GM18907 (cell line): ENCODE measurements around the gene LOXL3.
A peak's percentile ranks its signal among the peaks of the same experiment; 100 is the strongest.

Experiments used
- ATAC-seq: cut with Tn5 transposase; IDR thresholded peaks from one replicate; pipeline ENCODE4 v1.9.1; 2021; ENCODE audit warnings: mild to moderate bottlenecking, moderate library complexity; ENCODE audit not compliant: unreplicated experiment

Gene LOXL3

DNA sequence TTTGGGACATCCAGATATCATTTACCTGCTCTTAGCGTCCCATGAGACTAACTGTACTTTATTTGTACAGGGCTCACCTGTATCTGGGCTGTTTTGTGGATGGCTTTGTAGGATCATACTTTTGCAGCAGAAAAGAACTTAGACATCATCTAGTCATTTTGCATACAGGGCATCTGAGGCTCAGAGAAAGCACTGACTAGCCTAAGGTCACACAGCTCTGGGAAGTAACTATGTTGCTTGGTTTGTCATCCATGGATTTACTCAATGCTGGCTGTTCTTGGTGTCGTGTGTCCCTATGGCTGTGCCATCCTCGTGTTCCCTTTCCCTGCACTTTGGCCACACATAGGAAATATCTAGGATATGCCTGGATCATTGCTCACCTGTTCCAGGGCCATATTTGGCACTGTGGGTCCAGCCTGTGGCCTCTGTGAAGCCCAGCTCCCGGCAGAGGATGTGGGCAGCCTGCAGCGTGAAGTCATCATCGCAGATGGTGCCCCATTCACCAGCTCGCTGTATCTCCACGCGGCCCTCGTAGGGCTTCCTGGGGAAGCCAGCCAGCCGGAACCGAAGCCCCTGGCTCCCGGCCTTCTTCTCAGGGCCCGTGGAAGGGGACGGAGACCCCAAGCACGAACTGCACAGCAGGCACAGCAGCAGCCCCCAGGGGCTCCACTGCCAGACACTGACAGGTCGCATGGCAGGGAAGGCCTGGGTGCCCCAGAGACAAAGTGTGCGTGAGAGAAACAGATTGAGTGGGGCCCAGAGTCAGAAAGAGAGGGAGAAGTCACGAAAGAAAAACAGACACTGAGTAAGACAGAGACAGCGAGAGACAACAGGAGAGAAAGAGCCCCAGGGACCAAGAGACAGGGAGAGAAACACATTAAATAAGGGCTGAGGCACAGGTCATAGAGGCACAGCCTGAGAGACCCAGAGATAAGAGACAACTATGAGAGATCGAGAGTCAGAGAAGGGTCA is 1.5 kb downstream of the LOXL3 start:
- ATAC-seq, result peak; percentile 25

DNA sequence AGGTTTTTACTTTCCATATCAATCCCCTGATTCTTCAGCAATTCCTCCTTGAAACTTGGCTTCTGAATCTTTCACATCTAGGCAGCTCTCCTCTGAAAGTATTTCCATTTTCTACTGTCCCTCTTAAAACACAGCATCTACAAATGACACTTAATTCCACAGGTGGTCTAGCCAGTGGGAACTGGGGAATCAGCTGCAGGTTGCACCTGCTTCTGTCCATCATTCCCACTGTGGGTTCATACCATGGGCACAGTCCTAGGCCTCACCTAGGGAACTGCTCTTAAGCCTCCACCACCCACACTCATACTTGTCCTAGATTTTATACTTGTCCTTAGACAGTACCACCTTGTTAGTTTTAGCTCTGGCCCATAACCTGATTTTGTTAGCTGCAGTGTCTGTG is 2.2 kb downstream of the LOXL3 start:
- no peak for ATAC-seq

DNA sequence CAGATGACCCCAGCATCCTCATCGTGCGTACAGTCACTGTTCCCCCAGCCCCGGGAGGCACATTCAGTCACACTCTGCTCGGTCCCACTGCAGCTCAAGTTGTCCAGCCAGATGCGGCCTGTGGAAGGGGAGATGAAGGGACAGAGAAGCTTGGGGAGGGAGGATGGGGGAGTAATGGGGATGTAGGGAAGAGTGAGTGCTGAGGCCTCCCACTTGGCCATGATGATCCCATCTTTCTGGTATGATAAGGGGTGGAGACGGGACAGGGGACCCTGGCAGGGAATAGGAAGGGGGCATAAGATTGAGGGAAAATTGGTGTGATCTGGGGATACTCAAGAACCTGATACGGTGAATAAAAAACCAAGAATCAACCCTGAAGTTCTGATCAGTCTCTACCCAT is 3.5 kb downstream of the LOXL3 start:
- no peak for ATAC-seq

DNA sequence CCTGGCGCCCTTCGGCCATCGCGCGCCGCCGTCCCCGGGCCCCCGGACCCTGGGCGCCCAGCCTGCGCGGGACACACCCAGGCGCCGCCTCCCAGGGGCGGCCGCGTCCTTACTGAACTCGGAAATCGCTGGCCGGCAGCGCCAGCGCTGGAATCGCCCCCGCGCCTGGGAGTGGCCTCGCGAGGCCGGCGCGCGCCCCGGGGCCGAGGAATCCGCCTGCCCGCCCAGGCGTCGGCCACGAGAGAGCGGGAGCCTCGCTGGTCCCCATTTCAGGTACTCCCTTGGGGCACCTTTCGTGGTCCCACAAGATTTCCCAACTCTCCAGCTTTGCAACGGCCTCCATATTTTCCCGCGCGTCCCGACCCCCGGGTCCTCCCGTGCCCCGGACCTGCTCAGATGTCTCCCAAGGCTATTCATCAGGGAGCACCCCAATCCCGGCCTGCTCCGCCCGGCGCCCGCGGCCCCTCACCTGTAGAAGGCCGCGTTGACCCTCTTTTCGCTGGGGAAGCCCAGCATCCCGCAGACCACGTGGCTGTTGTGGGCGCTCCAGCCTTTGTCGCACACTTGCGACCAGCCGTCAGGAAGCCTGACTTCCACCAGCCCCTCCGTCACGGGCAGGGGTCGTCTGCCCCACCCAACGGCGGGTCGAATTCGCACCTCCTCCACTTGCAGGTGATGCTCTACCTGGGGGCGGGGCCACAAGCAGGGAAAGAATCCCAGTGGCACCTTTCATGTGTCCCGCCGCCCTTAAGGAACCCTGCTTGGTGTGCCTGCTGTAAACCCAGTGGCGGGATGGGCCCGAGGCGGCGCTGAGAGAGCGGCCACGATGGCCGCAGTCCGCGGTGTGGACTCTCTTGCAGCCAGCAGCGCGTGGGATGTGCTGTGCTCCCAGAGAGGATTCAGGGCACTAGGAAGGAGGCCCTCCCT is 4.6 kb downstream of the LOXL3 start:
- ATAC-seq, result no peak

DNA sequence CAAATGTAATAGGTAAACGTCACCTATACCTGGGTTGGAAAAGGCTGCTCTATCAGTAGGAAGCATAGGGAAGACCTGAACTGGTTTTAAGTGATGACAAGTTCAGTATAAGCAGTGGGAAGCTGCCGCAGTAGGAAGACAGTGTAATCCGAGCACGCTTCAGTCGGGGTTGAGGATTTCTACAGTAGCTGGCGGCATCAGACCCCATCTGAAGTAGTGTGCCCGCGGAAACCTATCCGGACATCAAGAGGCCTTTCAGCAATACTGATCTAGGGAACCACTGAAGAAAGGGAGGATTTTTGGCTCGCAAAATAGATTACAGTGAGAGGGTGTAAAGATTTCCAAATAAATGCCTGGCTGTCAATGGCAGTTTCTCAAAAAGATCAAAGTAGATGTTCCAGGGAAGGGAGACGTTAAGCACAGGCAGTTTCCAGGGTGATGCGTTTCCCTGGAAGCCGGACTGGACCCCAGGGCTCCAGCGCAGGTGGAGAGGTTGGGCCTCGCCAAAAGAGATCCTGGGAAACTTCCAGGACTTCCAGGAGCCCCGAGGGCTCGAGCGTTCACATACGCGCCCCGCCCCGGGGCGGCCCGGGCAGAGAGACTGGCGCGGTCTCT is 5.3 kb downstream of the LOXL3 start:
- ATAC-seq, result no peak

DNA sequence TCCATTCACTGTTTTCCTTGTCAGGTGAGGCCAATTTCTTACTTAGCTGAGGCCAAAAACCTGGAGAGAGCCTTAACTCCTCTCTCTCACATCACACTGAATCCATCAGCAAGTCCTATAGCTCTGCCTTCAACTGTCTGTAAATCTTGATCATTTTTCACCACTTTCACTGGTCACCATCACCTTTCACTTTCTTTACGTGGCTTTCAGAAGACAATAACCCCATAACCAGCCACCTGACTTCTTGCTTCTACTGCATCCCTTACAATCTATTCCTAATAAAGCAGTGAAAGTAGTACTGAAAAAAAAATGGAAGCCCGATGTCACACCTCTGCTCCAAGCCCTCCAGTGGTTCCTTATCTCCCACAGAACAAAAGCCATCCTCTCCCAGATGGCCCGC is 7.7 kb downstream of the LOXL3 start:
- ATAC-seq, result no peak

DNA sequence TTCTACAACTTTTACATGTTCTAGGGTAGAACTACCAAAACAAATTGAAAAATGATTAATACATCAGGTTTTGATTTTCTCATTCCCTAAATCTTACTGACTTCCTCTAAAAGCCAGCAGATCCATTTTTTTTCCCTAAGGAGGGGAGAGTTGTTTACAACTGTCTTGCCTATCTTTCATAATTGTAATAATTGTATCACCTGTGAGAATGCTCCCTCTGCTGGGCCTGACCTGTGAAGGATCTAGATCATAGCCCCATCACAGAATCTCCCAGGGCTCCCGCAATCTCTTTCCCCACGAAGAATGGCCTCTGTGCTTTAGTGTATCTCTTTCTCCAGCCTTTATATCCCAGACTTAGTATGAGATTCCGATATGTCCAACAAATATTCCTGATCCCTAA is 9.1 kb downstream of the LOXL3 start:
- ATAC-seq, result no peak

DNA sequence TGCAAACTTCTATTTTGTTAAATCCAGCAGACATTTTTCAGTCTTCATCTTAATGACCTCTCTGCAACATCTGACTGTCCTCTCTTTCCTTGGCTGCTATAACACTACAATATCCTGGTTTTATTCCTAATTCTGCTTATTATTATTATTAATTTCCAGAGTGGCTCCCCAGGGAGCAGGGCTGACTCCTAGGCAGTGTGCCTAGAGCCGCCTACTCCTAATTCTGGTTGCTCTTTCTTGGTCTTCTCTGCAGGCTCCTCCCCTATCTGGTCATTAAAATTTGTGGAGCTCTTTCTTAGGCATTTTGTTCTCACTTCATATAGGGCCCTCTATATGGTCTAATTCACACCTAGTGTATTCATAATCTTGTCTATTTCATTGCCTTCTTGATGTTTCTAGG is 10.8 kb downstream of the LOXL3 start:
- no peak for ATAC-seq

DNA sequence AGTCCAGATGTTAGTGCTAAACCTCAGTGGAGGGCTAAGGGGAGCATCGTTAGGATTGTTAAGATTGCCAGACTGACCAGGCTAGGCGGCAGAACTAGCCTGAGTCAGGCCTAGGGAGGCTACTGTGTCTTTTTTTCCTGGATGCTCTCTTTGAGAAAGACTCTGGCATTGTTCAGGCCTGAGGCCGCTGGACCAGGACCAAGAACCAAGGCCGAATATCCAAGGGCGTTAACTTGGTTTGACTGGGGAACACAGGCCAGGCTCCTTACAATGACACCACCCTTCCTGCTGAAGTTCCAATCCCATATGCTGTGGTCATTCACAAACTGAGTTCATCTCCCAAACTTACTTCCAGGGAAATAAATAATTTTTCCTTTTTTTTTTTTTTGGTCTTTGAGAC is 13.5 kb downstream of the LOXL3 start:
- no peak for ATAC-seq

DNA sequence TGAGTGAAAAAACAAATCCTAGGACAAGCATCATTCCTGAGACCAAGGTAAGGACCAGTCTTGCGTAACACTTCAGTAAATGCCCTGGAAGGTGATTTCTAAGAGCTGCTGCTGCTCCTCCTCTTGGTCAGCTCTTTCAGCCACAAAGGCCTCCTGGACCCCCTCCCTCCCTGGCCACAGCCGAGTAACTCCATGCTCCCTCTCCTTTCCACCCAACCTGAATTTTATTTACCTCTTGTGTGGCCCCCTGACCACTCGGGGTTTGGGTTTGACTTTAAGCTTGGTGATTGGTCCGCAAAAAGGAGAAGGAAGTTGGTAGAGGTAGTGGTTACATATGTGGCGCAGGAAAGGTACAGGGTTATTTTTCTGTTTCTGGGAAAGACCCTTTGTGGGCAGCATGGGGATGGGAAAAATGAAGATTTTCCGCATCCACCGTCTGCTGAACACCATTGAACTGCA is 14.8 kb downstream of the LOXL3 start:
- ATAC-seq, result peak; percentile 58

DNA sequence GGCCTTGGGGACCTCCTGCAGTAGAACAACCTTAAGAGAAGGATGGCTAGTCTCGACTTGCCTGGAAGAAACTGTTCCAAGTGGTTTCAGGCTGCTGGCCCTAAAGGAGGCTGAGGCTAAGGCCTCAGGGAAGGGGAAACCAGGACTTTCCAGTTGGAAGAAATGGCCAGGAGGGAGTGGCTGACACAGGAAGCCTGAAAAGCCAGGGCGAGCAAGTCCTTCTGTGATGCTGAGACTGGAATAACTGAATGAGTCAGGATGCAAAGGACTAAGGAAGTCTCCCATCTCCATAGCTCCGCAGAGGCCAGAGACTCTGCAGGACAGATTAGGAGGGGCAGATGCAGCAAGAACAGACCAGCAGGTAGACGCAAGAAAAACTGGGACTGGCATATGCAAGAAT is 16.6 kb downstream of the LOXL3 start:
- ATAC-seq, result no peak

DNA sequence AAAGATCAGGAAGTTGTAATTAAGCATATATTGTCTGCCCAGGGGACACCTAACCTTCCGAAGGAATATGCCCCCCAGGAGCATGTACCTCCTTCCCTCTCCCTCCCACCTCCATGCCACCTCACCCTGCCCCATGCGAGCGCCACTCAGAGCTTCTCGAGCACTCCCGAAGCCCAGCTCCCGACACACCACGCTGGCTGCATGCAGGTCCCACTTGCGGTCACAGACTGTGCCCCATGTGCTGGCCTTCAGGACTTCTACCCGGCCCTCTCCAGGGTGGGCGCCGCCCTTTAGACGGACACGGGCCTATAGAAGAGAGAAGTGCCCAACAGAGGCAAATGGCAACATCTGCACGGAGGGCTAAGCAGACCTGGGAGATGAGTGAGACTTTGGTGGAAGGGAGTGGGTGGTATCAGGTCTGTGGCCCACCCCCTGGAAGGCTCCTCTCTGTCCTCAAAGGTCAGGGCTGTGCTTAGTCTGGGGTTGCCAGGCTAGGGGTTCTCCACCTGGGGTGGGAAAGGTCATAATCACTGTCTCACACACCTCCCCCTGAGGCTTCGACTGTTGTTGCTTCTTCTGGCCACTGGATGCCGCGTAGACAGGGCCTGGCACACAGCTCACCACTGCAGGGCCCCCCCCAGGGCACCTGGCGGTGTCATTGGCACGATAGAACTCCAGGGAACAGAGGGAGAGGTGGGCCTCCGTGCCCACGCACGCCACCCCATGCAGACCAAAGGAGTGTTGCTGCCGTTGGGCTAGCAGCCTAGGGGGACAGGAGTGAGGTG is 17.4 kb downstream of the LOXL3 start:
- no peak for ATAC-seq

DNA sequence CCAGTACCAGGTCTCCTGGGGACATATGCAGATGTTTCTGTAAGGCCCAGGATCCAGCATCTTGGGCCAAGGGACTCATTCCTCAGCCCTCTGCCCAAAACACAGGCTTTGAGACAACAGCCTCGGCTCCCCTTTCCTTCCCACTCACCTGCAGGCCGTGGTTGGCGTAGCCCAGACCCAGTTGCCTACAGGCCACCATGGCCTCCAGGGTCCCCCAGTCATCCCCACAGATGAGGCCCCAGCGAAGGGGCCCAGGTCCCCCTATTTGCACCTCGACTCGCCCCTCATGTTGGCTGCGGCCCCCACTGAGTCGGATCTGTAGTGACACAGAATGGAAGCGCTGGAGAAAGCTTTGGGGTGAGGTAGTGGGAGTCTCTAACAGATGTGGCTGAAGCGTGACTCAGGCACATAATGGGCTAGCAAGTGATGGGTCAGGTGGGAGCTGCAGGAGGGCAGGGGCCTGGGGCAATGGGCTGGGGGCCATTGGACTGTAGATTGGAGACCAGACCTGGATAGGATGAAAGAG is 18.2 kb downstream of the LOXL3 start:
- no peak for ATAC-seq

DNA sequence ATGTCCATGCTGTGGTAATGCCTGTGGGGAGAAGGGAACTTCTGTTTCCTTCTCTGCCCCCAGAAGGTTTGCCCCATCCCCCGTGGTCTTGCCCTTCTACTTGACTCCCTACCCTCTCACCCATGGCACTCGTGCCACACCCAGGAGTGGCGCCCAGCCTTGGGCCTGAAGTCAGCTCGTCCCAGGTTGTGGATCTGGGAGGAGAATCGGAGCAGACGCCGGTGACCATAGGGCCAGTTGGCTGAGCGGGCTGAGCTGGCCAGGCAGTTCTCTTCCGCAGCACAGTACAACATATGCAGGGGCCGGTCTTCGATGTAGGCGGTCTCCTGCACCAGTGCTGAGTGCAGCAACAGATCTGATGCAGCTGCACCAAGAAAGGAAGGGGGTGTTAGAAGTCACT is 19.3 kb downstream of the LOXL3 start:
- no peak for ATAC-seq

DNA sequence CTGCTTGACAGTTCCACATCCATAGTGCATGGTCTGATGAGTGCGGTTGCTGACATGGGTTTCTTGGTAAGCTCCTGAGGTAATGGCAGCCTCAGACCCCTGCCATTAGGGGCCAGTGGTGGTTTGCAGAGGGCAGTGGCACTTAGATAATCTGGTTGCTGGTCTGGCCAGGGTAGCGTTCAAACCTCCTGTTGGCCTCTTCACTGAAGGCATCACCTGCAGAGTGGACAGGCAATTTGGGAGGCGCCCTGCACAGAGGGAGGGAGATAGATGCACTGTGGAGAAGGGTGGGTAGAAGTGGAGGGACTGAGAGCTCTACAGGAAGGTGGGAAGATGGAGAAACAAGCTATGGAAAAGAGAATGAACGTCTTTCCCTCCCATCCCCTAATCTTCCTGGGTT is 20.3 kb downstream of the LOXL3 start:
- no peak for ATAC-seq

DNA sequence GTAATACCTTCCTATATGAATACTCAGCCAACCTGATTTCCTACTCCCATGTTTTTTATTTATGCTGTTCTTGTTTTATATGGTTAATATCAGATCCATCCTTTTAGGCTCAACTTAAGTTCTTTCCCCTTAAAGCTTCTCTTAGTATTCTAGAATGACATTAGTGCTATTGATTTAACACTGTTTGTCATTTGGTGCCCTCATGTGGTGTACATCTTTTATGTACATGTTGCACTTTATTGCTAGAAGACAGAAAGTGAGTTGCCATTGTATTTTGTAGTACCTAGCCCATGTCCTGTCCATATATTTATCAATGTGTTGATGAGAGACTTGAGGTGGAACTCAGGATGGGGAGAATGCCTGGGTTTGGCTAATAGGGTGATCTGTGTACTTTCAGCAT is 21.5 kb downstream of the LOXL3 start:
- ATAC-seq, result no peak

DNA sequence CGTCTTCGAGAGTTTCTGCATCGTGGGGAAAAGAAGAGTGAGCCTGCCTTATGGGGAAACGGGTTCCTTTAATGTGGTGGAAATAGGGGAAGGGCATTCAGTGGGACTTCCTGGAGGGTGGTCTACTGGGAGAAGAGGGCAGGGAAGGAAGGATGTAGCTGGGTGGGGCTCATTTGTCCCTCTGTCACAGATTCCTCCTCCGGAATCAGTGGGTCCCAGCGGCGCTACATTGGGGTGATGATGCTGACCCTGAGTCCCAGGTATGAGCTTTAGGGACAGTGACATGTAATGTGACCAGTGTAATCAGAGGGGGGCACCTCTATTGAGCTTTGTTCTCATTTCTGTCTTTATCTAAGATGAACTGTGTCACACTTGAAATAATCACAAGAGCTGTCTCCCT is 22.1 kb downstream of the LOXL3 start:
- no peak for ATAC-seq

DNA sequence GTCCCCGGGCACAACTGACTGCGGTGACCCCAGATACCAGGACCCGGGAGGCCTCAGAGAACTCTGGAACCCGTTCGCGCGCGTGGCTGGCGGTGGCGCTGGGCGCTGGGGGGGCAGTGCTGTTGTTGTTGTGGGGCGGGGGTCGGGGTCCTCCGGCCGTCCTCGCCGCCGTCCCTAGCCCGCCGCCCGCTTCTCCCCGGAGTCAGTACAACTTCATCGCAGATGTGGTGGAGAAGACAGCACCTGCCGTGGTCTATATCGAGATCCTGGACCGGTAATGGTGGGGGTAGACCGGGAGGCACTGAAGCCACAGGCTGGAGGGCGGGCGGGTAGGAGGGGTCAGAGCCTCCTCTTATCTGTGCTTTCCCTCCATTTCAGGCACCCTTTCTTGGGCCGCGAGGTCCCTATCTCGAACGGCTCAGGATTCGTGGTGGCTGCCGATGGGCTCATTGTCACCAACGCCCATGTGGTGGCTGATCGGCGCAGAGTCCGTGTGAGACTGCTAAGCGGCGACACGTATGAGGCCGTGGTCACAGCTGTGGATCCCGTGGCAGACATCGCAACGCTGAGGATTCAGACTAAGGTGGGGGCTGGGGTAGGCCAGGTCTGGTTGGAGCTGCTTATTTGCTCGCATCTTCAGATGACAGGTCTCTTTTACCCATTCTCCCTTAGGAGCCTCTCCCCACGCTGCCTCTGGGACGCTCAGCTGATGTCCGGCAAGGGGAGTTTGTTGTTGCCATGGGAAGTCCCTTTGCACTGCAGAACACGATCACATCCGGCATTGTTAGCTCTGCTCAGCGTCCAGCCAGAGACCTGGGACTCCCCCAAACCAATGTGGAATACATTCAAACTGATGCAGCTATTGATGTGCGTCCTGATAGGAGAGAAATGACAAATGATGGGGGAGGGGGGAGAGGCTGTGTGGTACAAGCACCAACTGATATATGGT is 23.2 kb downstream of the LOXL3 start:
- peak; percentile 44 for ATAC-seq
